ENCODE measurements around the gene SORBS1. TPM values are rescaled to one million over a fixed set of nuclear protein-coding genes. Genes with fewer than 3 reads are reported as not detected.

The SORBS1 gene
- total and polyA plus RNA-seq, 2 of the 13 experiments (the other 11 are each of a cell fraction or from before 2014, with no cell fraction given): 16.8 to 39.8 TPM

DNA sequence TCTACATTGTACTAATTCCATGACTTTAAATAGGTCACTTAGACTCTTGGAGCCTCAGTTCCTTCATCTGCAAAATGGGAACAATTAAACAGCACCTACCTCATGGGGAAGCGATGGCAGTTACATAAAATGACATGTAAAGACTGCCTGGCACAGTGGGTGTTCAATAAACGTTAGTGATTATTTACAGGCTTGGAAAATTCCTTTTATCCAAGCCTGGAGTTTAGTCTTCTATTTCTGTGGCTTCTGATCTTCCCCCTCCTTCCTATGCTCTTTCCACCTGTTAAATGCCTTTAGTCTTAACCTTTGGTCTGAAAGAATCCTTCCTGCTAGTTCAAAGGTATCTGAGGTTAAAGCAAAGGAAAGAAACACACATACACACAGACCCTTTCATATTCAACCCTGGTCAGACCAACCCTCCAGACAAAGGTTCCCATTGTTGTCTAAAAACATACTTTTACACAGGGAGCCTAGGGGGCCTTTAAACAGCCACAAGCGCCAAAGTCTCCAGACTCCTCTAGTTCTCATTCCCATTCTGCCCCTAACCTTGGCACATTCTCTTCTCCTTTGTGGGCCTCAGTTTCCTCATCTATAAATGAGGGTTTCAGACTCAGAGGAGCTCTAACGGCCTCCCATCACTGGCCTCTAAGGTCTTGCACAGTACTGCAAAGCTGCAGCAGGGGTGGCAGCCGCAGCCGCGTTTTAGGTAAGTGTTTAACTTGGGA lies 21.4 kb downstream of the SORBS1 start (continued):
- TF ChIP-seq, protein P1, sequence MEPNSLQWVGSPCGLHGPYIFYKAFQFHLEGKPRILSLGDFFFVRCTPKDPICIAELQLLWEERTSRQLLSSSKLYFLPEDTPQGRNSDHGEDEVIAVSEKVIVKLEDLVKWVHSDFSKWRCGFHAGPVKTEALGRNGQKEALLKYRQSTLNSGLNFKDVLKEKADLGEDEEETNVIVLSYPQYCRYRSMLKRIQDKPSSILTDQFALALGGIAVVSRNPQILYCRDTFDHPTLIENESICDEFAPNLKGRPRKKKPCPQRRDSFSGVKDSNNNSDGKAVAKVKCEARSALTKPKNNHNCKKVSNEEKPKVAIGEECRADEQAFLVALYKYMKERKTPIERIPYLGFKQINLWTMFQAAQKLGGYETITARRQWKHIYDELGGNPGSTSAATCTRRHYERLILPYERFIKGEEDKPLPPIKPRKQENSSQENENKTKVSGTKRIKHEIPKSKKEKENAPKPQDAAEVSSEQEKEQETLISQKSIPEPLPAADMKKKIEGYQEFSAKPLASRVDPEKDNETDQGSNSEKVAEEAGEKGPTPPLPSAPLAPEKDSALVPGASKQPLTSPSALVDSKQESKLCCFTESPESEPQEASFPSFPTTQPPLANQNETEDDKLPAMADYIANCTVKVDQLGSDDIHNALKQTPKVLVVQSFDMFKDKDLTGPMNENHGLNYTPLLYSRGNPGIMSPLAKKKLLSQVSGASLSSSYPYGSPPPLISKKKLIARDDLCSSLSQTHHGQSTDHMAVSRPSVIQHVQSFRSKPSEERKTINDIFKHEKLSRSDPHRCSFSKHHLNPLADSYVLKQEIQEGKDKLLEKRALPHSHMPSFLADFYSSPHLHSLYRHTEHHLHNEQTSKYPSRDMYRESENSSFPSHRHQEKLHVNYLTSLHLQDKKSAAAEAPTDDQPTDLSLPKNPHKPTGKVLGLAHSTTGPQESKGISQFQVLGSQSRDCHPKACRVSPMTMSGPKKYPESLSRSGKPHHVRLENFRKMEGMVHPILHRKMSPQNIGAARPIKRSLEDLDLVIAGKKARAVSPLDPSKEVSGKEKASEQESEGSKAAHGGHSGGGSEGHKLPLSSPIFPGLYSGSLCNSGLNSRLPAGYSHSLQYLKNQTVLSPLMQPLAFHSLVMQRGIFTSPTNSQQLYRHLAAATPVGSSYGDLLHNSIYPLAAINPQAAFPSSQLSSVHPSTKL (CRISPR knock-in tag; IDR thresholded peaks at IDR 0.05): peak; percentile 87
- TF ChIP-seq, protein P2, sequence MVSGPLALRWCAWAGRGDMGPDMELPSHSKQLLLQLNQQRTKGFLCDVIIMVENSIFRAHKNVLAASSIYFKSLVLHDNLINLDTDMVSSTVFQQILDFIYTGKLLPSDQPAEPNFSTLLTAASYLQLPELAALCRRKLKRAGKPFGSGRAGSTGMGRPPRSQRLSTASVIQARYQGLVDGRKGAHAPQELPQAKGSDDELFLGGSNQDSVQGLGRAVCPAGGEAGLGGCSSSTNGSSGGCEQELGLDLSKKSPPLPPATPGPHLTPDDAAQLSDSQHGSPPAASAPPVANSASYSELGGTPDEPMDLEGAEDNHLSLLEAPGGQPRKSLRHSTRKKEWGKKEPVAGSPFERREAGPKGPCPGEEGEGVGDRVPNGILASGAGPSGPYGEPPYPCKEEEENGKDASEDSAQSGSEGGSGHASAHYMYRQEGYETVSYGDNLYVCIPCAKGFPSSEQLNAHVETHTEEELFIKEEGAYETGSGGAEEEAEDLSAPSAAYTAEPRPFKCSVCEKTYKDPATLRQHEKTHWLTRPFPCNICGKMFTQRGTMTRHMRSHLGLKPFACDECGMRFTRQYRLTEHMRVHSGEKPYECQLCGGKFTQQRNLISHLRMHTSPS (CRISPR knock-in tag; IDR thresholded peaks at IDR 0.05; ENCODE audit: low read depth): 0 out of 2 replicates have a peak, but pooled peaks have one; percentile 21
- TF ChIP-seq FOXK2 (IDR thresholded peaks at IDR 0.05) (0 out of 2 replicates have a peak, but pooled peaks have one; percentile 18), NR2F2 (IDR thresholded peaks at IDR 0.05; ENCODE audit: borderline replicate concordance, low read depth) (peak; percentile 68; the same call in 1 of the 2 replicates), SRSF1 (optimal IDR thresholded peaks at IDR 0.05; ENCODE audit: low read depth, low read length) (no peak), ETV6 (CRISPR knock-in tag; conservative IDR thresholded peaks at IDR 0.05) (no peak), ZFX (CRISPR knock-in tag; IDR thresholded peaks at IDR 0.05; ENCODE audit: low read depth) (no peak; the same call in 1 of the 2 replicates), U2AF1 (optimal IDR thresholded peaks at IDR 0.05; ENCODE audit: low read depth, low read length) (no peak), ZNF432 (CRISPR knock-in tag; IDR thresholded peaks at IDR 0.05; ENCODE audit: borderline replicate concordance) (no peak), SOX6 (IDR thresholded peaks at IDR 0.05) (no peak), SOX6 (CRISPR knock-in tag; IDR thresholded peaks at IDR 0.05) (peak; percentile 83), KLF15 (CRISPR knock-in tag; IDR thresholded peaks at IDR 0.05; ENCODE audit: borderline replicate concordance) (no peak), ZFP37 (CRISPR knock-in tag; IDR thresholded peaks at IDR 0.05; ENCODE audit: borderline replicate concordance) (no peak), KDM1A (CRISPR knock-in tag; IDR thresholded peaks at IDR 0.05) (peak; percentile 81), AGO2 (optimal IDR thresholded peaks at IDR 0.05; ENCODE audit: low read depth, low read length) (no peak), ARNT (IDR thresholded peaks at IDR 0.05) (no peak), ZNF674 (CRISPR knock-in tag; IDR thresholded peaks at IDR 0.05; ENCODE audit: low read depth) (no peak)
- TF ChIP-seq, protein P3, sequence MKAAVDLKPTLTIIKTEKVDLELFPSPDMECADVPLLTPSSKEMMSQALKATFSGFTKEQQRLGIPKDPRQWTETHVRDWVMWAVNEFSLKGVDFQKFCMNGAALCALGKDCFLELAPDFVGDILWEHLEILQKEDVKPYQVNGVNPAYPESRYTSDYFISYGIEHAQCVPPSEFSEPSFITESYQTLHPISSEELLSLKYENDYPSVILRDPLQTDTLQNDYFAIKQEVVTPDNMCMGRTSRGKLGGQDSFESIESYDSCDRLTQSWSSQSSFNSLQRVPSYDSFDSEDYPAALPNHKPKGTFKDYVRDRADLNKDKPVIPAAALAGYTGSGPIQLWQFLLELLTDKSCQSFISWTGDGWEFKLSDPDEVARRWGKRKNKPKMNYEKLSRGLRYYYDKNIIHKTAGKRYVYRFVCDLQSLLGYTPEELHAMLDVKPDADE (CRISPR knock-in tag; IDR thresholded peaks at IDR 0.05): no peak
- TF ChIP-seq, protein P4, sequence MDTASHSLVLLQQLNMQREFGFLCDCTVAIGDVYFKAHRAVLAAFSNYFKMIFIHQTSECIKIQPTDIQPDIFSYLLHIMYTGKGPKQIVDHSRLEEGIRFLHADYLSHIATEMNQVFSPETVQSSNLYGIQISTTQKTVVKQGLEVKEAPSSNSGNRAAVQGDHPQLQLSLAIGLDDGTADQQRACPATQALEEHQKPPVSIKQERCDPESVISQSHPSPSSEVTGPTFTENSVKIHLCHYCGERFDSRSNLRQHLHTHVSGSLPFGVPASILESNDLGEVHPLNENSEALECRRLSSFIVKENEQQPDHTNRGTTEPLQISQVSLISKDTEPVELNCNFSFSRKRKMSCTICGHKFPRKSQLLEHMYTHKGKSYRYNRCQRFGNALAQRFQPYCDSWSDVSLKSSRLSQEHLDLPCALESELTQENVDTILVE (CRISPR knock-in tag; IDR thresholded peaks at IDR 0.05): peak; percentile 40; the same call in 1 of the 2 replicates
- TF ChIP-seq, protein P5, sequence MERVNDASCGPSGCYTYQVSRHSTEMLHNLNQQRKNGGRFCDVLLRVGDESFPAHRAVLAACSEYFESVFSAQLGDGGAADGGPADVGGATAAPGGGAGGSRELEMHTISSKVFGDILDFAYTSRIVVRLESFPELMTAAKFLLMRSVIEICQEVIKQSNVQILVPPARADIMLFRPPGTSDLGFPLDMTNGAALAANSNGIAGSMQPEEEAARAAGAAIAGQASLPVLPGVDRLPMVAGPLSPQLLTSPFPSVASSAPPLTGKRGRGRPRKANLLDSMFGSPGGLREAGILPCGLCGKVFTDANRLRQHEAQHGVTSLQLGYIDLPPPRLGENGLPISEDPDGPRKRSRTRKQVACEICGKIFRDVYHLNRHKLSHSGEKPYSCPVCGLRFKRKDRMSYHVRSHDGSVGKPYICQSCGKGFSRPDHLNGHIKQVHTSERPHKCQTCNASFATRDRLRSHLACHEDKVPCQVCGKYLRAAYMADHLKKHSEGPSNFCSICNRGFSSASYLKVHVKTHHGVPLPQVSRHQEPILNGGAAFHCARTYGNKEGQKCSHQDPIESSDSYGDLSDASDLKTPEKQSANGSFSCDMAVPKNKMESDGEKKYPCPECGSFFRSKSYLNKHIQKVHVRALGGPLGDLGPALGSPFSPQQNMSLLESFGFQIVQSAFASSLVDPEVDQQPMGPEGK (CRISPR knock-in tag; IDR thresholded peaks at IDR 0.05): 0 out of 2 replicates have a peak, but pooled peaks have one; percentile 25
